H9 (cell line): ENCODE results near the gene GSG1L. TPM values are rescaled to one million over a fixed set of nuclear protein-coding genes. Genes with fewer than 3 reads are reported as not detected.

ENCODE experiments used
- DNase-seq: peaks from one replicate; pipeline ENCODE4 v3.0.0-alpha.2; 2017
- H2AFZ ChIP-seq: one replicate; pipeline ENCODE4 v1.6.1; 2013; ENCODE audit warnings: mild to moderate bottlenecking, low read length, control low read depth, moderate library complexity
- H2AK5ac ChIP-seq: 2 replicates; pipeline ENCODE4 v1.6.1; 2013; ENCODE audit warnings: low read length, control low read depth, mixed read lengths; ENCODE audit not compliant: insufficient read length
- H2BK120ac ChIP-seq: one replicate; pipeline ENCODE4 v1.6.1; 2013; ENCODE audit warnings: low read depth, mild to moderate bottlenecking, low read length, control low read depth, inconsistent platforms; ENCODE audit not compliant: poor library complexity, severe bottlenecking
- H2BK12ac ChIP-seq: 2 replicates; pipeline ENCODE4 v1.6.1; 2013; ENCODE audit warnings: low read length, control low read depth, mixed read lengths, low read depth; ENCODE audit not compliant: insufficient read length
- H2BK15ac ChIP-seq: 2 replicates; pipeline ENCODE4 v1.6.1; 2013; ENCODE audit warnings: low read depth, low read length, control low read depth
- H2BK20ac ChIP-seq: one replicate; pipeline ENCODE4 v1.6.1; 2013; ENCODE audit warnings: low read depth, mild to moderate bottlenecking, low read length, control low read depth, inconsistent platforms; ENCODE audit not compliant: poor library complexity, severe bottlenecking
- H2BK5ac ChIP-seq: 2 replicates; pipeline ENCODE4 v1.6.1; 2013; ENCODE audit warnings: low read length, control low read depth, mixed read lengths; ENCODE audit not compliant: insufficient read length
- H3K14ac ChIP-seq: 2 replicates; pipeline ENCODE4 v1.6.1; 2013; ENCODE audit warnings: low read length, control low read depth; ENCODE audit not compliant: insufficient read depth
- H3K18ac ChIP-seq: 2 replicates; pipeline ENCODE4 v1.6.1; 2013; ENCODE audit warnings: low read depth, mild to moderate bottlenecking, mixed read lengths, low read length, control low read depth; ENCODE audit not compliant: insufficient read length
- H3K23ac ChIP-seq: 2 replicates; pipeline ENCODE4 v1.6.1; 2013; ENCODE audit warnings: low read length, control low read depth, mixed read lengths, low read depth; ENCODE audit not compliant: insufficient read length
- H3K23me2 ChIP-seq: 2 replicates; pipeline ENCODE4 v1.6.1; 2013; ENCODE audit warnings: low read depth, mild to moderate bottlenecking, mixed read lengths, low read length, control low read depth; ENCODE audit not compliant: insufficient read length, poor library complexity, severe bottlenecking
- H3K27ac ChIP-seq: 2 replicates; pipeline ENCODE4 v1.5.1; 2013; ENCODE audit warnings: low read length, control low read depth, mixed read lengths, low read depth; ENCODE audit not compliant: insufficient read length
- H3K27me3 ChIP-seq: 2 replicates; pipeline ENCODE4 v1.6.1; 2013; ENCODE audit warnings: low read length, control low read depth, inconsistent platforms; ENCODE audit not compliant: insufficient read depth
- H3K4ac ChIP-seq: 2 replicates; pipeline ENCODE4 v1.6.1; 2013; ENCODE audit warnings: low read depth, mild to moderate bottlenecking, control low read depth, inconsistent platforms, low read length, moderate library complexity
- H3K4me1 ChIP-seq: 2 replicates; pipeline ENCODE4 v1.6.1; 2013; ENCODE audit warnings: low read length, control low read depth, inconsistent platforms; ENCODE audit not compliant: insufficient read depth
- H3K4me2 ChIP-seq: 2 replicates; pipeline ENCODE4 v1.6.1; 2013; ENCODE audit warnings: low read length, control low read depth, mixed read lengths; ENCODE audit not compliant: insufficient read length, insufficient read depth
- H3K56ac ChIP-seq: 2 replicates; pipeline ENCODE4 v1.6.1; 2013; ENCODE audit warnings: low read depth, mild to moderate bottlenecking, mixed read lengths, low read length, control low read depth; ENCODE audit not compliant: insufficient read length
- H3K79me1 ChIP-seq: 2 replicates; pipeline ENCODE4 v1.6.1; 2013; ENCODE audit warnings: low read depth, mild to moderate bottlenecking, moderate library complexity, low read length, control low read depth, inconsistent platforms; ENCODE audit not compliant: insufficient read depth, poor library complexity, severe bottlenecking
- H3K79me2 ChIP-seq: 2 replicates; pipeline ENCODE4 v1.6.1; 2013; ENCODE audit warnings: low read length, control low read depth, inconsistent platforms; ENCODE audit not compliant: insufficient read depth
- H3K9ac ChIP-seq: 2 replicates; pipeline ENCODE4 v1.6.1; 2013; ENCODE audit warnings: low read length, control low read depth, mixed read lengths; ENCODE audit not compliant: insufficient read length; ENCODE audit errors: extremely low read depth
- H3K9me3 ChIP-seq: one replicate; pipeline ENCODE4 v1.6.1; 2013; ENCODE audit warnings: low read depth, low read length, inconsistent platforms; ENCODE audit not compliant: control insufficient read depth
- H3T11ph ChIP-seq: one replicate; pipeline ENCODE4 v1.6.1; 2013; ENCODE audit warnings: mild to moderate bottlenecking, low read length, control low read depth, inconsistent platforms
- H4K20me1 ChIP-seq: one replicate; pipeline ENCODE4 v1.6.1; 2013; ENCODE audit not compliant: control insufficient read depth, insufficient read length, insufficient read depth
- H4K5ac ChIP-seq: 2 replicates; pipeline ENCODE4 v1.6.1; 2013; ENCODE audit warnings: low read depth, mild to moderate bottlenecking, mixed read lengths, low read length, control low read depth; ENCODE audit not compliant: insufficient read length
- H4K8ac ChIP-seq: replicated peaks from 2 replicates; pipeline ENCODE4 v1.6.1; 2013; ENCODE audit warnings: low read length, control low read depth, mixed read lengths, low read depth; ENCODE audit not compliant: insufficient read length
- H4K91ac ChIP-seq: 2 replicates; pipeline ENCODE4 v1.6.1; 2013; ENCODE audit warnings: low read depth, mild to moderate bottlenecking, moderate library complexity, mixed read lengths, low read length, control low read depth; ENCODE audit not compliant: insufficient read length
- H3K27ac Mint-ChIP-seq, 3 experiments: 2 replicates in 2 of 3; 3 replicates in 1 of 3; pipeline ENCODE4 v1.8.0; 2020 to 2021; ENCODE audit warnings: mixed read lengths in 3 of 3, mild to moderate bottlenecking in 1 of 3, moderate library complexity in 1 of 3
- H3K27me3 Mint-ChIP-seq: 2 replicates; pipeline ENCODE4 v1.8.0; 2021; ENCODE audit warnings: low read depth, mild to moderate bottlenecking, moderate library complexity, mixed read lengths
- H3K36me3 Mint-ChIP-seq, 3 experiments: 2 replicates in 2 of 3; 3 replicates in 1 of 3; pipeline ENCODE4 v1.8.0; 2020 to 2021; ENCODE audit warnings: low read depth in 3 of 3, mixed read lengths in 3 of 3; ENCODE audit not compliant: insufficient read depth in 1 of 3
- H3K4me1 Mint-ChIP-seq, 2 experiments: 2 replicates each; pipeline ENCODE4 v1.8.0; 2020; ENCODE audit warnings: mixed read lengths in 2 of 2
- H3K4me3 Mint-ChIP-seq, 2 experiments: 2 replicates in 1 of 2; 3 replicates in 1 of 2; pipeline ENCODE4 v1.8.0; 2020 to 2021; ENCODE audit warnings: mild to moderate bottlenecking in 2 of 2, mixed read lengths in 2 of 2, moderate library complexity in 1 of 2
- H3K9me3 Mint-ChIP-seq, 2 experiments: 2 replicates in 1 of 2; 3 replicates in 1 of 2; pipeline ENCODE4 v1.8.0; 2020; ENCODE audit warnings: mild to moderate bottlenecking in 2 of 2, mixed read lengths in 2 of 2, moderate library complexity in 1 of 2
- WGBS: extraction: QIAGEN DNeasy Blood & Tissue Kit; methylation state at CpG from one replicate; pipeline ENCODE4 v1.1.7; 2013; ENCODE audit warnings: missing lambda C conversion rate, low lambda C conversion rate, mixed read lengths; ENCODE audit not compliant: insufficient read length; ENCODE audit errors: extremely low coverage; 5-methylcytosine and 5-hydroxymethylcytosine counted together
- total RNA-seq: library from RNA; stranded (reverse); gene quantifications from 2 replicates; pipeline ENCODE4 v1.2.1, GENCODE V29; 2021
- TF ChIP-seq, protein P1 (sequence below): fragments of 200-600 bp; sonication (generic); conservative IDR thresholded peaks from 3 replicates; pipeline ENCODE4 v1.8.0; 2021; ENCODE audit warnings: antibody characterized with exemption, mild to moderate bottlenecking

The GSG1L gene
- total RNA-seq, 1 experiment from 2014 or later: 0.35 TPM

- Histone ChIP-seq H2BK15ac (no peak overlapping the region), H3K56ac (no peak overlapping the region), H2BK12ac (no peak overlapping the region), H2AFZ (no peak overlapping the region), H3K79me2 (no peaks in the 10 kb centered on the region), H3K4ac (no peak overlapping the region), H2AK5ac (no peak overlapping the region), H3K23ac (no peak overlapping the region), H3K14ac (no peak overlapping the region), H2BK5ac (no peak overlapping the region), H4K91ac (no peak overlapping the region), H2BK120ac (no peak overlapping the region), H4K20me1 (no peaks in the 10 kb centered on the region), H3K9me3 (no peaks in the 10 kb centered on the region), H3K79me1 (no peaks in the 10 kb centered on the region), H3K4me2 (no peak overlapping the region), H3K9ac (no peak overlapping the region), H3T11ph (no peak overlapping the region), H4K5ac (no peak overlapping the region), H4K8ac (no peak overlapping the region), H3K27me3 (no peaks in the 10 kb centered on the region), H3K23me2 (no peaks in the 10 kb centered on the region), H3K4me1 (no peaks in the 10 kb centered on the region), H3K27ac (no peak overlapping the region), H3K18ac (no peak overlapping the region), H2BK20ac (no peak overlapping the region)
- WGBS: no CpG with 5 or more reads among the region's 12 CpGs
- peaks cover 42 to 94% (median 87%) of the 10 kb centered on the region in 3 experiments for H3K36me3 Mint-ChIP-seq
- H3K27me3 Mint-ChIP-seq: no peaks in the 10 kb centered on the region
- H3K27ac Mint-ChIP-seq: peak overlapping the region in 1 of 3 experiments; percentile 49; a peak in 1 of 7 replicates
- no peaks in the 10 kb centered on the region for H3K4me1 Mint-ChIP-seq
- H3K4me3 Mint-ChIP-seq: no peak overlapping the region
- DNase-seq: no peak
- TF ChIP-seq, protein P1, sequence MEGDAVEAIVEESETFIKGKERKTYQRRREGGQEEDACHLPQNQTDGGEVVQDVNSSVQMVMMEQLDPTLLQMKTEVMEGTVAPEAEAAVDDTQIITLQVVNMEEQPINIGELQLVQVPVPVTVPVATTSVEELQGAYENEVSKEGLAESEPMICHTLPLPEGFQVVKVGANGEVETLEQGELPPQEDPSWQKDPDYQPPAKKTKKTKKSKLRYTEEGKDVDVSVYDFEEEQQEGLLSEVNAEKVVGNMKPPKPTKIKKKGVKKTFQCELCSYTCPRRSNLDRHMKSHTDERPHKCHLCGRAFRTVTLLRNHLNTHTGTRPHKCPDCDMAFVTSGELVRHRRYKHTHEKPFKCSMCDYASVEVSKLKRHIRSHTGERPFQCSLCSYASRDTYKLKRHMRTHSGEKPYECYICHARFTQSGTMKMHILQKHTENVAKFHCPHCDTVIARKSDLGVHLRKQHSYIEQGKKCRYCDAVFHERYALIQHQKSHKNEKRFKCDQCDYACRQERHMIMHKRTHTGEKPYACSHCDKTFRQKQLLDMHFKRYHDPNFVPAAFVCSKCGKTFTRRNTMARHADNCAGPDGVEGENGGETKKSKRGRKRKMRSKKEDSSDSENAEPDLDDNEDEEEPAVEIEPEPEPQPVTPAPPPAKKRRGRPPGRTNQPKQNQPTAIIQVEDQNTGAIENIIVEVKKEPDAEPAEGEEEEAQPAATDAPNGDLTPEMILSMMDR: no peak
- H3K9me3 Mint-ChIP-seq: no peaks in the 10 kb centered on the region
Measured at GRCh38 chr16:28108590-28109247, 45.2 kb upstream of the GSG1L start.
